ENCODE measurements around the gene APP.

DNA sequence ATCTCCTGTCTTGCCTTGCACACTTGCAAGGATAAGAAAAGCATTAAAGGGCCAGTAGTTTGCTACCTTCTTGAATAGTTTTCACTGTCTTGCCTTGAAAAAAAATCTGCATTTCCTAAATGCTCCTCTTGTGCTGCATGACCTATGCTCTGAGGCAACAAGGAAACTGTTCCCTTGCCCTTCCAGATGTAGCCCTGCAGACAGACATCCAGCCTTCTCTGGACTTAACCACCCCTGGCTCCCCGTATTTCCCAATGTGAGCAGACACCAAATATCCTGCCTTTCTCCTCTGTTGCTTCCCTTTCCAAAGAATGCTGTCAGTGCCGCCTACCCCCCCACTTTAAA, 258.2 kb downstream of the APP start:
- TF ChIP-seq EZH2 (IDR thresholded peaks at IDR 0.05) (no peak), EZH2phosphoT487 (IDR thresholded peaks at IDR 0.05) (no peak)
- TF ChIP-seq, protein P1, sequence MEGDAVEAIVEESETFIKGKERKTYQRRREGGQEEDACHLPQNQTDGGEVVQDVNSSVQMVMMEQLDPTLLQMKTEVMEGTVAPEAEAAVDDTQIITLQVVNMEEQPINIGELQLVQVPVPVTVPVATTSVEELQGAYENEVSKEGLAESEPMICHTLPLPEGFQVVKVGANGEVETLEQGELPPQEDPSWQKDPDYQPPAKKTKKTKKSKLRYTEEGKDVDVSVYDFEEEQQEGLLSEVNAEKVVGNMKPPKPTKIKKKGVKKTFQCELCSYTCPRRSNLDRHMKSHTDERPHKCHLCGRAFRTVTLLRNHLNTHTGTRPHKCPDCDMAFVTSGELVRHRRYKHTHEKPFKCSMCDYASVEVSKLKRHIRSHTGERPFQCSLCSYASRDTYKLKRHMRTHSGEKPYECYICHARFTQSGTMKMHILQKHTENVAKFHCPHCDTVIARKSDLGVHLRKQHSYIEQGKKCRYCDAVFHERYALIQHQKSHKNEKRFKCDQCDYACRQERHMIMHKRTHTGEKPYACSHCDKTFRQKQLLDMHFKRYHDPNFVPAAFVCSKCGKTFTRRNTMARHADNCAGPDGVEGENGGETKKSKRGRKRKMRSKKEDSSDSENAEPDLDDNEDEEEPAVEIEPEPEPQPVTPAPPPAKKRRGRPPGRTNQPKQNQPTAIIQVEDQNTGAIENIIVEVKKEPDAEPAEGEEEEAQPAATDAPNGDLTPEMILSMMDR (IDR thresholded peaks at IDR 0.05), result no peak

Measured in neural progenitor cell (in vitro differentiated cells).